B cell (primary cell): ENCODE measurements around the gene EPHB6. TPM values are rescaled to one million over a fixed set of nuclear protein-coding genes. Genes with fewer than 3 reads are reported as not detected.

Experiments used
- ATAC-seq: fragments of 200-7000 bp; cut with Tn5 transposase; one replicate; pipeline ENCODE4 v1.10.0; 2021; ENCODE audit warnings: low read depth, mild to moderate bottlenecking, moderate number of reproducible peaks, moderate library complexity
- CTCF ChIA-PET: fragments of 350-600 bp; sonication (Branson Sonifier 250); formaldehyde crosslinking; loops from one replicate; lab custom pipeline; 2021; ENCODE audit warnings: antibody characterized with exemption, inconsistent platforms; lab: Charles Lee
- POLR2A ChIA-PET: fragments of 350-600 bp; sonication (Branson Sonifier 250); formaldehyde crosslinking; loops from one replicate; lab custom pipeline; 2021; ENCODE audit warnings: antibody characterized with exemption; lab: Charles Lee
- DNase-seq: peaks from one replicate; pipeline ENCODE4 v3.0.0; 2013
- H2AFZ ChIP-seq: 2 replicates; pipeline ENCODE4 v1.6.1; 2012; ENCODE audit warnings: mild to moderate bottlenecking, low read depth, low read length; ENCODE audit not compliant: insufficient read depth, poor library complexity, severe bottlenecking
- H3K27ac ChIP-seq, 2 donors: 1 replicate in 1 of 2; 2 replicates in 1 of 2; pipeline ENCODE4 v1.5.1; 2012 to 2013; ENCODE audit warnings: low read length in 2 of 2, mild to moderate bottlenecking in 2 of 2, moderate library complexity in 1 of 2
- H3K27me3 ChIP-seq, 4 experiments: fragments of 200-600 bp in 1 of 4; sonication (generic) in 1 of 4; replicated peaks in 1 of 4; 1 replicate in 2 of 4; 2 replicates in 2 of 4; pipeline versions ENCODE4 v1.6.1 to v1.7.0; 2013 to 2016; ENCODE audit warnings: low read length in 3 of 4, mild to moderate bottlenecking in 2 of 4, mixed read lengths in 1 of 4, moderate library complexity in 1 of 4; ENCODE audit not compliant: insufficient read depth in 4 of 4, control insufficient read depth in 3 of 4; ENCODE audit errors: control extremely low read depth in 1 of 4
- H3K36me3 ChIP-seq, 2 experiments: replicated peaks in 1 of 2; 1 replicate in 1 of 2; 2 replicates in 1 of 2; pipeline versions ENCODE4 v1.6.1 to v1.7.1; 2013; ENCODE audit warnings: low read length in 1 of 2; ENCODE audit not compliant: insufficient read depth in 2 of 2, control insufficient read depth in 1 of 2; ENCODE audit errors: control extremely low read depth in 1 of 2, extremely low read depth in 1 of 2
- H3K4me1 ChIP-seq, 2 donors: fragments of 200-600 bp in 1 of 2; sonication (generic) in 1 of 2; 1 replicate in 1 of 2; 2 replicates in 1 of 2; pipeline versions ENCODE4 v1.5.1 to v1.6.1; 2013 to 2017; ENCODE audit warnings: low read length in 2 of 2; ENCODE audit not compliant: control insufficient read depth in 2 of 2, insufficient read depth in 2 of 2
- H3K4me2 ChIP-seq: replicated peaks from 2 replicates; pipeline ENCODE3; 2012; ENCODE audit warnings: mild to moderate bottlenecking, low read depth, low read length; ENCODE audit not compliant: poor library complexity, severe bottlenecking
- H3K4me3 ChIP-seq, 5 experiments: fragments of 200-600 bp in 1 of 5; sonication (generic) in 1 of 5; 1 replicate in 3 of 5; 2 replicates in 2 of 5; pipeline versions ENCODE4 v1.5.1 to v1.7.0; 2011 to 2016; ENCODE audit warnings: low read length in 4 of 5, mild to moderate bottlenecking in 4 of 5, low read depth in 2 of 5, control low read depth in 1 of 5, moderate library complexity in 1 of 5; ENCODE audit not compliant: insufficient read depth in 1 of 5; ENCODE audit errors: control extremely low read depth in 1 of 5, extremely low read depth in 1 of 5
- H3K79me2 ChIP-seq: fragments of 200-600 bp; sonication (generic); one replicate; pipeline ENCODE4 v1.6.0; 2016; ENCODE audit warnings: low read length; ENCODE audit not compliant: control insufficient read depth, insufficient read depth
- H3K9ac ChIP-seq: fragments of 200-600 bp; sonication (generic); 2 replicates; pipeline ENCODE4 v1.6.1; 2017; ENCODE audit warnings: mild to moderate bottlenecking, low read length, moderate library complexity
- H3K9me3 ChIP-seq, 3 donors: one replicate each; pipeline versions ENCODE4 v1.6.1 to v1.7.1; 2013; ENCODE audit warnings: low read length in 2 of 3; ENCODE audit not compliant: control insufficient read depth in 2 of 3, insufficient read depth in 1 of 3; ENCODE audit errors: control extremely low read depth in 1 of 3
- H4K20me1 ChIP-seq: 2 replicates; pipeline ENCODE4 v1.6.0; 2012; ENCODE audit warnings: mild to moderate bottlenecking, low read length; ENCODE audit not compliant: insufficient read depth, control insufficient read depth, poor library complexity, severe bottlenecking
- H3K27ac Mint-ChIP-seq: one replicate; pipeline ENCODE4 v1.8.0; 2021; ENCODE audit warnings: mixed read lengths
- H3K27me3 Mint-ChIP-seq: one replicate; pipeline ENCODE4 v1.8.0; 2021; ENCODE audit warnings: mixed read lengths
- H3K4me1 Mint-ChIP-seq: one replicate; pipeline ENCODE4 v1.8.0; 2021; ENCODE audit warnings: mixed read lengths
- H3K4me3 Mint-ChIP-seq: one replicate; pipeline ENCODE4 v1.8.0; 2021; ENCODE audit warnings: mixed read lengths
- H3K9me3 Mint-ChIP-seq: one replicate; pipeline ENCODE4 v1.8.0; 2022; ENCODE audit warnings: mixed read lengths; ENCODE audit not compliant: insufficient read depth
- CTCF ChIP-seq: fragments of 200-600 bp; IDR thresholded peaks from one replicate; pipeline ENCODE4 v1.8.0; 2022; ENCODE audit warnings: antibody characterized with exemption, mild to moderate bottlenecking
- EZH2 ChIP-seq: IDR thresholded peaks from 2 replicates; pipeline ENCODE4 v1.6.1; 2012; ENCODE audit warnings: borderline replicate concordance, low read depth, mild to moderate bottlenecking, moderate library complexity, low read length; ENCODE audit not compliant: insufficient read depth, poor library complexity, severe bottlenecking
- WGBS: methylation state at CpG from one replicate; pipeline ENCODE4 v1.1.5; 2013; ENCODE audit warnings: missing lambda C conversion rate; ENCODE audit not compliant: insufficient coverage; 5-methylcytosine and 5-hydroxymethylcytosine counted together
- intact Hi-C: fragments of 100-400 bp; cut with micrococcal nuclease; formaldehyde crosslinking; loops from one replicate; pipeline ENCODE4 v1.10.0; 2022
- polyA plus RNA-seq: library from polyadenylated mRNA; depleted of rRNA; stranded (reverse); fragments of >200 nt; gene quantifications from 2 replicates; pipeline ENCODE4 v1.2.3, GENCODE V29; 2012
- total RNA-seq, 2 donors: library from RNA; stranded (reverse); fragments of 120-200 nt in 1 of 2; gene quantifications; 1 replicate in 1 of 2; 2 replicates in 1 of 2; pipeline versions ENCODE4 v1.2.3 to v1.2.4, GENCODE V29; 2013 to 2022

The EPHB6 gene
- total and polyA plus RNA-seq, 2 donors (not counting 1 experiment from before 2014, with no cell fraction given), result 65.3 to 69.6 TPM

DNA sequence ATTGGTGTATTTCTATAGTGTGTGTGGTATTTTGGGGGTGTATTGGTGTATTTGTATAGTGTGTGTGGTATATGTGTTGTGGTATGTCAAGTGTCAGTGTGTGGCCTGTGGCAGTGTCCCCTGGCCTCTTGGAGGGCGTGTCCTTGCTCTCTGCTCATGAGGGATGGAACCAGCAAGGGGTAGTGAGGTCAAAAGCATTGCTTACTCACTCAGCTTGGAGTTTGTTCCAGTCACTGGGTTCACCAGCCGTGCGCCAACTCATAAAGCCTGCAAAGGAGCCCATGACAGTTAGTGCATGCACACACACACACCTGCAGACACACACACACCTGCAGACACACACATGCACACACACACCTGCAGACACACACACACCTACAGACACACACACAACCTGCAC lies 34.9 kb downstream of the EPHB6 start:
- Mint-ChIP-seq H3K27ac (no peak overlapping the region), H3K9me3 (no peaks in the 10 kb centered on the region), H3K4me1 (no peaks in the 10 kb centered on the region), H3K27me3 (peaks cover 14% of the 10 kb centered on the region), H3K4me3 (no peak overlapping the region)
- Histone ChIP-seq H3K9ac (no peak overlapping the region), H3K4me3 (no peak overlapping the region), H3K36me3 (no peaks in the 10 kb centered on the region), H3K79me2 (no peaks in the 10 kb centered on the region), H4K20me1 (no peaks in the 10 kb centered on the region), H3K27me3 (peaks cover 0 to 4% (median 0%) of the 10 kb centered on the region in 4 experiments), H3K4me2 (no peak overlapping the region), H3K4me1 (no peaks in the 10 kb centered on the region), H3K27ac (no peak overlapping the region), H3K9me3 (no peaks in the 10 kb centered on the region), H2AFZ (no peak overlapping the region)
- ATAC-seq (no peak), DNase-seq (no peak)
- intact Hi-C loops, result no loop called here
- ChIA-PET POLR2A (no interaction called here), CTCF (no interaction called here)
- TF ChIP-seq EZH2 (no peak), CTCF (no peak)
- 86% methylated on average over 2 of the region's 3 CpGs for WGBS

DNA sequence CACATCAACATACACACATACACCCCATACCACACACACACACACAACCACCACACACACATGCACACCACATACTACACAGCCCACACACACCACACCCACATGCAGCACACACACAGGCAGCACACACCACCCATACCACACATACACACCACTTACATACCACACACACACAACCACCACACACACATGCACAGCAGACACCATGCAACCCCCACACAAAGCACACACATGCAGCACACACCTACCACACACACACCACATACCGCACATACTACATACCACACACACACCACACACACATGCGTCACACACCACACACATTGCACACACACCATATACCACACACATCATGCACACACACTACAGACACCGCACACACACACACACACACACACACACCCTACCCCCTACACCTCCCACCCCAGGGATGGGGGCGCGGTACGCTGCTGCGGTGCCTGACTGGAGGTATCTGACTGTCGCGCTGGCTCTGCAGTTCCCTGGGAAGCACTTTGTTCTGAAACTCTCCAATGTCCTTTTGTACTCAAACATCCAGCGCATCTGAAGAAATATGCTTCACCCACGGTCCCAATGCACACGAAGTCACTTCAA lies 36.1 kb downstream of the EPHB6 start:
- Histone ChIP-seq H3K4me3 (no peak overlapping the region), H3K27ac (no peak overlapping the region), H3K79me2 (no peaks in the 10 kb centered on the region), H3K9ac (no peak overlapping the region), H3K4me2 (no peak overlapping the region), H3K9me3 (no peaks in the 10 kb centered on the region), H3K27me3 (peaks cover 0 to 4% (median 0%) of the 10 kb centered on the region in 4 experiments), H4K20me1 (no peaks in the 10 kb centered on the region), H3K4me1 (no peaks in the 10 kb centered on the region), H3K36me3 (no peaks in the 10 kb centered on the region), H2AFZ (no peak overlapping the region)
- Mint-ChIP-seq H3K27ac (no peak overlapping the region), H3K9me3 (no peaks in the 10 kb centered on the region), H3K27me3 (peaks cover 22% of the 10 kb centered on the region), H3K4me3 (no peak overlapping the region), H3K4me1 (no peaks in the 10 kb centered on the region)
- CTCF ChIA-PET, result no interaction called here
- POLR2A ChIA-PET, result no interaction called here
- 93% methylated on average over 12 of the region's 12 CpGs for WGBS
- TF ChIP-seq CTCF (no peak), EZH2 (no peak)
- no peak for DNase-seq
- intact Hi-C loops, result no loop called here
- no peak for ATAC-seq
